Astrocyte of the cerebellum (primary cell): ENCODE results near the gene COX8A.

Source experiments
- DNase-seq: peaks from one replicate; pipeline ENCODE4 v3.0.0-alpha.2; 2011; ENCODE audit warnings: low read depth
- H3K4me3 ChIP-seq: 2 replicates; pipeline ENCODE4 v1.5.1; 2011; ENCODE audit warnings: mild to moderate bottlenecking, low read depth, low read length, moderate library complexity
- CTCF ChIP-seq: IDR thresholded peaks from 2 replicates; pipeline ENCODE4 v1.5.1; 2012; ENCODE audit warnings: low read length, low read depth, moderate library complexity, mild to moderate bottlenecking; ENCODE audit errors: missing control alignments
- in situ Hi-C: cut with HindIII; loops from 2 replicates; pipeline ENCODE4 v1.10.0; 2017; ENCODE audit warnings: low sequenced_read_pairs

Gene COX8A

GRCh38 chr11:64000740-64001483 is 26.5 kb downstream of the COX8A start:
- no peak for TF ChIP-seq CTCF
- H3K4me3 ChIP-seq: peak overlapping the region; percentile 26
- no peak for DNase-seq
- in situ Hi-C loops: loop anchor here (5.0 to 10.0 kb wide), 3 partner anchors 74 to 161 kb away; no protein-coding TSS in a partner anchor

GRCh38 chr11:64001484-64002420 is 27.3 kb downstream of the COX8A start:
- DNase-seq: no peak
- H3K4me3 ChIP-seq: no peak overlapping the region
- no peak for TF ChIP-seq CTCF
- in situ Hi-C loops: loop anchor here (5.0 to 10.0 kb wide), 3 partner anchors 73 to 161 kb away; no protein-coding TSS in a partner anchor

GRCh38 chr11:64003807-64004589 is 29.6 kb downstream of the COX8A start:
- in situ Hi-C loops: loop anchor here (5.0 to 10.0 kb wide), 3 partner anchors 71 to 158 kb away; no protein-coding TSS in a partner anchor
- TF ChIP-seq CTCF: no peak
- DNase-seq: no peak
- no peak overlapping the region for H3K4me3 ChIP-seq

GRCh38 chr11:64004590-64004984 is 30.2 kb downstream of the COX8A start:
- no peak overlapping the region for H3K4me3 ChIP-seq
- in situ Hi-C loops: loop anchor here (5.0 to 10.0 kb wide), 3 partner anchors 70 to 158 kb away; no protein-coding TSS in a partner anchor
- no peak for TF ChIP-seq CTCF
- DNase-seq: no peak

GRCh38 chr11:64005691-64006090 is 31.3 kb downstream of the COX8A start:
- no peak for TF ChIP-seq CTCF
- no peak overlapping the region for H3K4me3 ChIP-seq
- in situ Hi-C loops: loop anchor here (5.0 to 10.0 kb wide), 3 partner anchors 47 to 87 kb away; no protein-coding TSS in a partner anchor
- DNase-seq: no peak

GRCh38 chr11:64006398-64006797 is 32.0 kb downstream of the COX8A start:
- no peak overlapping the region for H3K4me3 ChIP-seq
- in situ Hi-C loops: loop anchor here (5.0 to 10.0 kb wide), 3 partner anchors 46 to 86 kb away; no protein-coding TSS in a partner anchor
- DNase-seq: no peak
- TF ChIP-seq CTCF: no peak
